KMS-11 (cell line): ENCODE data around the gene DLX5.

ENCODE experiments used
- H2AFZ ChIP-seq: fragments of 200-600 bp; sonication (generic); 2 replicates; pipeline ENCODE4 v1.6.1; 2016; ENCODE audit warnings: antibody characterized with exemption, mixed run types, low read depth
- H3K27ac ChIP-seq: fragments of 200-600 bp; sonication (generic); 2 replicates; pipeline ENCODE4 v1.6.1; 2016; ENCODE audit warnings: mild to moderate bottlenecking, mixed run types
- H3K27me3 ChIP-seq: fragments of 200-600 bp; sonication (generic); 2 replicates; pipeline ENCODE4 v1.6.1; 2017; ENCODE audit warnings: mild to moderate bottlenecking, low read depth, mixed run types, moderate library complexity; ENCODE audit not compliant: insufficient read depth
- H3K36me3 ChIP-seq: fragments of 200-600 bp; sonication (generic); 2 replicates; pipeline ENCODE4 v1.6.1; 2017; ENCODE audit warnings: mild to moderate bottlenecking, mixed run types; ENCODE audit not compliant: insufficient read depth
- H3K4me1 ChIP-seq: fragments of 200-600 bp; sonication (generic); 2 replicates; pipeline ENCODE4 v1.6.1; 2016; ENCODE audit warnings: mild to moderate bottlenecking, low read depth, mixed run types; ENCODE audit not compliant: poor library complexity, severe bottlenecking
- H3K4me2 ChIP-seq: fragments of 200-600 bp; sonication (generic); 2 replicates; pipeline ENCODE4 v1.7.0; 2016; ENCODE audit warnings: mild to moderate bottlenecking, mixed run types
- H3K4me3 ChIP-seq: fragments of 200-600 bp; sonication (generic); IDR thresholded peaks from 2 replicates; pipeline ENCODE4 v1.6.1; 2017; ENCODE audit warnings: low read depth, low read length, mixed read lengths; ENCODE audit not compliant: insufficient read depth
- H3K79me2 ChIP-seq: fragments of 200-600 bp; sonication (generic); 2 replicates; pipeline ENCODE4 v1.6.1; 2016; ENCODE audit warnings: low read depth, mixed run types; ENCODE audit not compliant: insufficient read depth
- H3K9ac ChIP-seq: fragments of 200-600 bp; sonication (generic); 2 replicates; pipeline ENCODE4 v1.6.1; 2016; ENCODE audit warnings: mild to moderate bottlenecking, mixed run types
- H4K20me1 ChIP-seq: fragments of 200-600 bp; sonication (generic); 2 replicates; pipeline ENCODE4 v1.6.1; 2016; ENCODE audit warnings: mild to moderate bottlenecking, mixed run types; ENCODE audit not compliant: insufficient read depth
- CTCF ChIP-seq: fragments of 200-600 bp; sonication (generic); conservative IDR thresholded peaks from 2 replicates; pipeline ENCODE4 v1.6.1; 2017; ENCODE audit warnings: low read depth, mild to moderate bottlenecking, antibody characterized with exemption, low read length, moderate library complexity, mixed read lengths

DLX5 gene

GRCh38 chr7:96995406-96996110 is 29.1 kb downstream of the DLX5 start:
- Histone ChIP-seq H3K36me3 (no peaks in the 10 kb centered on the region), H3K27me3 (no peaks in the 10 kb centered on the region), H3K4me3 (no peak overlapping the region), H3K27ac (no peak overlapping the region), H4K20me1 (no peaks in the 10 kb centered on the region), H3K4me1 (no peaks in the 10 kb centered on the region), H3K9ac (no peak overlapping the region), H2AFZ (no peak overlapping the region), H3K79me2 (no peaks in the 10 kb centered on the region), H3K4me2 (no peak overlapping the region)
- TF ChIP-seq CTCF = no peak

GRCh38 chr7:96993980-96994379 is 30.7 kb downstream of the DLX5 start:
- no peak overlapping the region for H3K4me3 ChIP-seq
- H4K20me1 ChIP-seq = no peaks in the 10 kb centered on the region
- H3K9ac ChIP-seq = no peak overlapping the region
- no peaks in the 10 kb centered on the region for H3K36me3 ChIP-seq
- no peaks in the 10 kb centered on the region for H3K79me2 ChIP-seq
- no peaks in the 10 kb centered on the region for H3K27me3 ChIP-seq
- no peak for TF ChIP-seq CTCF
- H2AFZ ChIP-seq = no peak overlapping the region
- no peaks in the 10 kb centered on the region for H3K4me1 ChIP-seq
- no peak overlapping the region for H3K4me2 ChIP-seq
- H3K27ac ChIP-seq = no peak overlapping the region

GRCh38 chr7:96993094-96993865 is 31.4 kb downstream of the DLX5 start:
- H2AFZ ChIP-seq = no peak overlapping the region
- H3K9ac ChIP-seq = no peak overlapping the region
- no peak for TF ChIP-seq CTCF
- H3K4me3 ChIP-seq = no peak overlapping the region
- no peak overlapping the region for H3K27ac ChIP-seq
- H3K36me3 ChIP-seq = no peaks in the 10 kb centered on the region
- H3K4me1 ChIP-seq = no peaks in the 10 kb centered on the region
- no peaks in the 10 kb centered on the region for H4K20me1 ChIP-seq
- H3K27me3 ChIP-seq = no peaks in the 10 kb centered on the region
- no peak overlapping the region for H3K4me2 ChIP-seq
- no peaks in the 10 kb centered on the region for H3K79me2 ChIP-seq

- H3K4me2 ChIP-seq = no peak overlapping the region
- H3K27ac ChIP-seq = no peak overlapping the region
- no peak overlapping the region for H3K4me3 ChIP-seq
- no peak overlapping the region for H2AFZ ChIP-seq
- H4K20me1 ChIP-seq = no peaks in the 10 kb centered on the region
- no peaks in the 10 kb centered on the region for H3K79me2 ChIP-seq
- H3K9ac ChIP-seq = no peak overlapping the region
- H3K36me3 ChIP-seq = no peaks in the 10 kb centered on the region
- TF ChIP-seq CTCF = no peak
- H3K4me1 ChIP-seq = no peaks in the 10 kb centered on the region
- no peaks in the 10 kb centered on the region for H3K27me3 ChIP-seq
Observed at GRCh38 chr7:96992192-96993005, 32.2 kb downstream of the DLX5 start.
